Measurements from ENCODE around the gene HOXA10. TPM values are rescaled to one million over a fixed set of nuclear protein-coding genes. Genes with fewer than 3 reads are reported as not detected.

Gene HOXA10
- total RNA-seq, 1 experiment from 2014 or later: not detected

DNA sequence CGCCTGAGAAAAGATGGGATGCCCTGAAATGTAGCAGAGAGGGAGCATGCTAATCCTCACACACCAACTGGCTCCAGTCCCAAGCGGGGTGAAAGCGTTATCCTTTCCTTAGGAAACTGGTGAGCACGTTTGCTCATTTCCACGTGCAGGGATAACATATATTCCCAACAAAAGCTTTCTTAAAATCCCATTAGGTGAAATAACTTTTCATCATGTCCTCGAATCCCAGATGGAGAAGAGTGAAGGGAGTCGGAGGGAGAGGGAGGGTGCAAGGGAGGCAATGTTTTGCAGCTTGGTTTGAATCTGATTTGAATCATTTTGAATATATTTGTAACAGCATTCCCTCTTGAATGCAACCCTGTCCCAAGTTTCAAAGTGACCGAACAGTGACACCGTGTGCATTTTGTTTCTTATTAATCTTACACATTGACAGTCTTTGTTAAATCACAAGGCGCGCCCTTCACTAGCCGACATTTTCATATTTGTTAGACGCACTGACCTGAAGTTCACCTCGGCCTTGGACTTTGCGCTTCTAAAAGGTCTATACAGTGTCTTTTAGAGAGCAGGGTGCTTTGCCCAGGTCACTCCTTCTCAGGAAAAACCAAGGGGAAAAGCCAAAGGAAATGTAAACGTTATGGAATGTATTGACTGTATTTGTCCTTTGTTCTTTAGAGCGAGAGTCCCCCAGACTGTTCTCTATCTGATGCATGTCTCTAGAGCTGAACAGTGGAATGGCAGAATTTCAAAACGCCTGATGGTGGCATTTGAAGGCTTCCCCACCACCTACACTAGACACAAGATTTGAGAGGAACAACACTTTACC is 40.5 kb downstream of the HOXA10 start:
- Histone ChIP-seq H2BK120ac (ENCODE audit: low read depth, low read length, poor library complexity, severe bottlenecking) (no peak overlapping the region), H3K9me3 (ENCODE audit: control insufficient read depth, low read depth, low read length) (no peaks in the 10 kb centered on the region), H3K4me1 (ENCODE audit: insufficient read depth, low read length) (no peaks in the 10 kb centered on the region), H2BK20ac (ENCODE audit: low read depth, low read length, poor library complexity, severe bottlenecking) (no peak overlapping the region), H3K14ac (ENCODE audit: insufficient read depth, low read length) (no peak overlapping the region), H3K9ac (ENCODE audit: extremely low read depth, insufficient read length, low read length) (no peak overlapping the region), H3K56ac (ENCODE audit: insufficient read length, low read depth, low read length) (no peak overlapping the region), H3K27ac (ENCODE audit: insufficient read length, low read depth, low read length) (no peak overlapping the region), H2AFZ (ENCODE audit: low read length) (no peak overlapping the region), H3K18ac (ENCODE audit: insufficient read length, low read depth, low read length) (no peak overlapping the region), H4K8ac (replicated peaks; ENCODE audit: insufficient read length, low read depth, low read length) (no peak overlapping the region), H2AK5ac (ENCODE audit: insufficient read length, low read length) (no peak overlapping the region), H3K27me3 (ENCODE audit: insufficient read depth, low read length) (peaks cover 95% of the 10 kb centered on the region), H4K5ac (ENCODE audit: insufficient read length, low read depth, low read length) (no peak overlapping the region), H4K91ac (ENCODE audit: insufficient read length, low read depth, low read length) (no peak overlapping the region), H3K4ac (ENCODE audit: low read depth, low read length) (no peak overlapping the region), H3K4me2 (ENCODE audit: insufficient read depth, insufficient read length, low read length) (no peak overlapping the region), H3K79me1 (ENCODE audit: insufficient read depth, low read depth, low read length, poor library complexity, severe bottlenecking) (no peaks in the 10 kb centered on the region), H3K23ac (ENCODE audit: insufficient read length, low read depth, low read length) (no peak overlapping the region), H3T11ph (ENCODE audit: low read length) (no peak overlapping the region), H4K20me1 (ENCODE audit: control insufficient read depth, insufficient read depth, insufficient read length) (peaks cover 3% of the 10 kb centered on the region), H2BK12ac (ENCODE audit: insufficient read length, low read depth, low read length) (no peak overlapping the region), H2BK15ac (ENCODE audit: low read depth, low read length) (no peak overlapping the region), H3K79me2 (ENCODE audit: insufficient read depth, low read length) (no peaks in the 10 kb centered on the region), H2BK5ac (ENCODE audit: insufficient read length, low read length) (no peak overlapping the region), H3K23me2 (ENCODE audit: insufficient read length, low read depth, low read length, poor library complexity, severe bottlenecking) (no peaks in the 10 kb centered on the region)
- Mint-ChIP-seq H3K4me1 (no peaks in the 10 kb centered on the region), H3K36me3 (ENCODE audit: insufficient read depth in 1 of 3, low read depth in 3 of 3) (no peaks in the 10 kb centered on the region), H3K27ac (no peak overlapping the region), H3K4me3 (no peak overlapping the region), H3K27me3 (ENCODE audit: low read depth) (peaks cover 97% of the 10 kb centered on the region), H3K9me3 (peaks cover 0 to 7% of the 10 kb centered on the region in 2 experiments; a peak in 3 of 5 replicates)
- DNase-seq: no peak
- no CpG with 5 or more reads among the region's 18 CpGs for WGBS (ENCODE audit: extremely low coverage, insufficient read length, low lambda C conversion rate)
- TF ChIP-seq, protein P1, sequence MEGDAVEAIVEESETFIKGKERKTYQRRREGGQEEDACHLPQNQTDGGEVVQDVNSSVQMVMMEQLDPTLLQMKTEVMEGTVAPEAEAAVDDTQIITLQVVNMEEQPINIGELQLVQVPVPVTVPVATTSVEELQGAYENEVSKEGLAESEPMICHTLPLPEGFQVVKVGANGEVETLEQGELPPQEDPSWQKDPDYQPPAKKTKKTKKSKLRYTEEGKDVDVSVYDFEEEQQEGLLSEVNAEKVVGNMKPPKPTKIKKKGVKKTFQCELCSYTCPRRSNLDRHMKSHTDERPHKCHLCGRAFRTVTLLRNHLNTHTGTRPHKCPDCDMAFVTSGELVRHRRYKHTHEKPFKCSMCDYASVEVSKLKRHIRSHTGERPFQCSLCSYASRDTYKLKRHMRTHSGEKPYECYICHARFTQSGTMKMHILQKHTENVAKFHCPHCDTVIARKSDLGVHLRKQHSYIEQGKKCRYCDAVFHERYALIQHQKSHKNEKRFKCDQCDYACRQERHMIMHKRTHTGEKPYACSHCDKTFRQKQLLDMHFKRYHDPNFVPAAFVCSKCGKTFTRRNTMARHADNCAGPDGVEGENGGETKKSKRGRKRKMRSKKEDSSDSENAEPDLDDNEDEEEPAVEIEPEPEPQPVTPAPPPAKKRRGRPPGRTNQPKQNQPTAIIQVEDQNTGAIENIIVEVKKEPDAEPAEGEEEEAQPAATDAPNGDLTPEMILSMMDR (conservative IDR thresholded peaks at IDR 0.05): no peak
